Ishikawa (cell line): ENCODE measurements around the gene KCTD12.

Source experiments
- CEBPB ChIP-seq: IDR thresholded peaks from 2 replicates; pipeline ENCODE4 v1.6.1; 2012
- CREB1 ChIP-seq: IDR thresholded peaks from 2 replicates; pipeline ENCODE4 v1.6.1; 2012; ENCODE audit warnings: low read depth
- EGR1 ChIP-seq: IDR thresholded peaks from 2 replicates; pipeline ENCODE4 v1.6.1; 2012
- EP300 ChIP-seq: IDR thresholded peaks from 2 replicates; pipeline ENCODE4 v1.6.1; 2012; ENCODE audit warnings: borderline replicate concordance
- FOXM1 ChIP-seq: IDR thresholded peaks from 2 replicates; pipeline ENCODE4 v1.6.1; 2012; ENCODE audit warnings: low read depth, borderline replicate concordance
- MAX ChIP-seq: IDR thresholded peaks from 2 replicates; pipeline ENCODE4 v1.6.1; 2012
- NFIC ChIP-seq: IDR thresholded peaks from 2 replicates; pipeline ENCODE4 v1.6.1; 2012
- RAD21 ChIP-seq: IDR thresholded peaks from 2 replicates; pipeline ENCODE4 v1.6.1; 2012; ENCODE audit warnings: low read depth
- REST ChIP-seq: IDR thresholded peaks from 2 replicates; pipeline ENCODE4 v1.6.1; 2012; ENCODE audit warnings: low read depth, mild to moderate bottlenecking
- TAF1 ChIP-seq: IDR thresholded peaks from 2 replicates; pipeline ENCODE4 v1.6.1; 2012; ENCODE audit warnings: low read depth, mild to moderate bottlenecking
- TCF12 ChIP-seq: IDR thresholded peaks from 2 replicates; pipeline ENCODE4 v1.6.1; 2012; ENCODE audit warnings: low read depth
- TEAD4 ChIP-seq: IDR thresholded peaks from 2 replicates; pipeline ENCODE4 v1.6.1; 2012
- USF1 ChIP-seq: IDR thresholded peaks from 2 replicates; pipeline ENCODE4 v1.6.1; 2012
- YY1 ChIP-seq: IDR thresholded peaks from 2 replicates; pipeline ENCODE4 v1.6.1; 2012; ENCODE audit warnings: low read depth
- ZBTB7A ChIP-seq: IDR thresholded peaks from 2 replicates; pipeline ENCODE4 v1.6.1; 2012; ENCODE audit warnings: low read depth

KCTD12 gene

GRCh38 chr13:76832258-76832988, 53.8 kb downstream of the KCTD12 start:
- TF ChIP-seq EGR1, result no peak
- TF ChIP-seq CREB1, result no peak

GRCh38 chr13:76830805-76831204, 55.4 kb downstream of the KCTD12 start:
- TF ChIP-seq EGR1, result no peak
- no peak for TF ChIP-seq ZBTB7A
- no peak for TF ChIP-seq REST
- TF ChIP-seq EP300, result no peak
- TF ChIP-seq CEBPB, result no peak
- TF ChIP-seq TAF1, result no peak
- TF ChIP-seq NFIC, result no peak
- no peak for TF ChIP-seq CREB1
- no peak for TF ChIP-seq TCF12
- no peak for TF ChIP-seq FOXM1
- TF ChIP-seq MAX, result no peak
- no peak for TF ChIP-seq USF1
- no peak for TF ChIP-seq RAD21
- no peak for TF ChIP-seq TEAD4
- no peak for TF ChIP-seq YY1
